Adrenal gland (tissue), 12 donors: ENCODE results near the gene FAM53B. TPM values are rescaled to one million over a fixed set of nuclear protein-coding genes. Genes with fewer than 3 reads are reported as not detected.

Source experiments
- DNase-seq, 7 donors: peaks; one replicate each; pipeline ENCODE4 v3.0.0-alpha.2; 2019 to 2020
- H3K27ac ChIP-seq, 5 donors: fragments of 200-600 bp; sonication (generic) in 4 of 5; 1 replicate in 3 of 5; 2 replicates in 2 of 5; pipeline versions ENCODE4 v1.5.1 to v1.8.0; 2016 to 2020; ENCODE audit warnings: mild to moderate bottlenecking in 1 of 5
- H3K27me3 ChIP-seq: fragments of 200-600 bp; 2 replicates; pipeline ENCODE4 v1.8.0; 2021
- H3K36me3 ChIP-seq, 2 donors: fragments of 200-600 bp; replicated peaks in 1 of 2; 1 replicate in 1 of 2; 2 replicates in 1 of 2; pipeline versions ENCODE4 v1.5.1 to v1.8.0; 2018 to 2022
- H3K4me1 ChIP-seq, 2 donors: fragments of 200-600 bp; replicated peaks in 1 of 2; 1 replicate in 1 of 2; 2 replicates in 1 of 2; pipeline versions ENCODE4 v1.5.1 to v1.8.0; 2018 to 2021
- H3K4me3 ChIP-seq, 4 donors: fragments of 200-600 bp; sonication (generic) in 3 of 4; one replicate each; pipeline ENCODE4 v1.5.1; 2016 to 2018
- H3K9me3 ChIP-seq, 3 donors: fragments of 200-600 bp; sonication (generic) in 1 of 3; replicated peaks in 1 of 3; 1 replicate in 2 of 3; 2 replicates in 1 of 3; pipeline versions ENCODE4 v1.5.1 to v1.8.0; 2016 to 2021
- POLR2A ChIP-seq, 2 donors: fragments of 450-650 bp; IDR thresholded peaks; one replicate each; pipeline ENCODE4 v1.6.1; 2017; ENCODE audit warnings: antibody characterized with exemption in 2 of 2, mild to moderate bottlenecking in 2 of 2, moderate library complexity in 1 of 2
- WGBS, 4 donors: extraction: QIAGEN DNeasy Blood & Tissue Kit in 2 of 4; methylation state at CpG; one replicate each; pipeline versions ENCODE4 v1.1.5 to v1.1.7; 2013 to 2017; 5-methylcytosine and 5-hydroxymethylcytosine counted together
- intact Hi-C, 2 donors: fragments of 100-400 bp; cut with DNase I; formaldehyde crosslinking; loops; one replicate each; pipeline versions ENCODE4 v1.14.1 to v1.15.0; 2022 to 2023
- polyA plus RNA-seq, 3 donors: library from polyadenylated mRNA; stranded (reverse); fragments of 200-250 nt in 2 of 3; fragments of 350-450 nt in 1 of 3; fragmentation: Illumina TruSeq in 1 of 3; extraction: RNeasy Lipid Tissue Mini Kit (QIAGEN cat#74804) in 1 of 3; gene quantifications; one replicate each; pipeline ENCODE4 v1.2.3, GENCODE V29; 2013 to 2014
- total RNA-seq, 9 donors: library from RNA; depleted of rRNA in 4 of 9; stranded (reverse); fragments of >200 nt in 4 of 9; fragments of 120-200 nt in 1 of 9; fragmentation: NEBNext Ultra II Directional in 1 of 9; extraction: Animal tissue kit (Norgen Biotek cat#: 25700) in 1 of 9; gene quantifications; one replicate each; pipeline versions ENCODE4 v1.1.0 to v1.2.4, GENCODE V29; 2013 to 2023
- TF ChIP-seq, protein P1 (sequence below), 6 experiments: fragments of 450-650 bp in 4 of 6; fragments of 200-600 bp in 2 of 6; sonication (generic) in 1 of 6; IDR thresholded peaks; 1 replicate in 5 of 6; 2 replicates in 1 of 6; pipeline versions ENCODE4 v1.5.1 to v1.8.0; 2016 to 2021; ENCODE audit warnings: antibody characterized with exemption in 6 of 6, mild to moderate bottlenecking in 2 of 6, moderate library complexity in 1 of 6
- donor health status: healthy with polysubstance abuse.
- donor health status: Bipolar disorder and iron deficiency.
- donor health status: DM: yes; HTN: yes; CAD: no.
- donor health status: DM: no; HTN: no; CAD: no.
- donor health status: DM: no; HTN: no; CAD: no.
- donor health status: DM: yes; HTN: yes; CAD: no.

FAM53B gene
- total and polyA plus RNA-seq, 12 donors: 15.1 to 90.9 (median 65.5) TPM

DNA sequence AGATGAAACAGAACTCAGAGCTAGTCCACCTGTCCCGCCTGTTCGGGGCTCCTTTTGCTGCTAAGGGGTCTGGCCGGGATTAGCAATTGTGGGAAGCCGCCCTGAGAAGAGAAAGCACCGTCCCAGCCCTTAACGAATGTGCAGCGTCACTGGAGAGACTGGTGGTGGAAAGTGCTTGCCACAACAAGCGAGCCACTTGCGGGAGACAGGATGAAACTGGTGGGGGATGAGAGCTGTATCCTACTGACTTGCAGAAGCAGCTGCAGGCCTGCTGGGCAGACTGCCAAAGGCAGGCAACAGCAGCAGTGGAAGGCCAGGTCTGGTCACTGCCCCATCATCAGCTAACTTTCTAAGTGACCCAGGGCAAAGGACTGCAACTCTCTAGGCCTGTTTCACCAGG is 95.4 kb downstream of the FAM53B start:
- TF ChIP-seq, protein P1, sequence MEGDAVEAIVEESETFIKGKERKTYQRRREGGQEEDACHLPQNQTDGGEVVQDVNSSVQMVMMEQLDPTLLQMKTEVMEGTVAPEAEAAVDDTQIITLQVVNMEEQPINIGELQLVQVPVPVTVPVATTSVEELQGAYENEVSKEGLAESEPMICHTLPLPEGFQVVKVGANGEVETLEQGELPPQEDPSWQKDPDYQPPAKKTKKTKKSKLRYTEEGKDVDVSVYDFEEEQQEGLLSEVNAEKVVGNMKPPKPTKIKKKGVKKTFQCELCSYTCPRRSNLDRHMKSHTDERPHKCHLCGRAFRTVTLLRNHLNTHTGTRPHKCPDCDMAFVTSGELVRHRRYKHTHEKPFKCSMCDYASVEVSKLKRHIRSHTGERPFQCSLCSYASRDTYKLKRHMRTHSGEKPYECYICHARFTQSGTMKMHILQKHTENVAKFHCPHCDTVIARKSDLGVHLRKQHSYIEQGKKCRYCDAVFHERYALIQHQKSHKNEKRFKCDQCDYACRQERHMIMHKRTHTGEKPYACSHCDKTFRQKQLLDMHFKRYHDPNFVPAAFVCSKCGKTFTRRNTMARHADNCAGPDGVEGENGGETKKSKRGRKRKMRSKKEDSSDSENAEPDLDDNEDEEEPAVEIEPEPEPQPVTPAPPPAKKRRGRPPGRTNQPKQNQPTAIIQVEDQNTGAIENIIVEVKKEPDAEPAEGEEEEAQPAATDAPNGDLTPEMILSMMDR (IDR thresholded peaks at IDR 0.05): peak in 1 of 6 experiments; percentile 7
- peak in 1 of 2 donors; percentile 41 for TF ChIP-seq POLR2A (IDR thresholded peaks at IDR 0.05)
- Histone ChIP-seq H3K27ac (peak overlapping the region; percentile 49 to 93 (median 87)), H3K4me3 (no peak overlapping the region), H3K4me1 (peaks cover 57 to 86% of the 10 kb centered on the region in 2 donors), H3K27me3 (no peaks in the 10 kb centered on the region), H3K36me3 (no peaks in the 10 kb centered on the region), H3K9me3 (no peaks in the 10 kb centered on the region)
- peak; percentile 82 to 95 (median 91) for DNase-seq
- WGBS, 4 donors: 16 to 30% (median 26%) methylated on average over 8 to 9 of the region's 9 CpGs
- intact Hi-C loops: loop anchor here in 1 of 2 donors (10.0 kb wide), 1 partner anchor 86 kb away; no protein-coding TSS in a partner anchor

DNA sequence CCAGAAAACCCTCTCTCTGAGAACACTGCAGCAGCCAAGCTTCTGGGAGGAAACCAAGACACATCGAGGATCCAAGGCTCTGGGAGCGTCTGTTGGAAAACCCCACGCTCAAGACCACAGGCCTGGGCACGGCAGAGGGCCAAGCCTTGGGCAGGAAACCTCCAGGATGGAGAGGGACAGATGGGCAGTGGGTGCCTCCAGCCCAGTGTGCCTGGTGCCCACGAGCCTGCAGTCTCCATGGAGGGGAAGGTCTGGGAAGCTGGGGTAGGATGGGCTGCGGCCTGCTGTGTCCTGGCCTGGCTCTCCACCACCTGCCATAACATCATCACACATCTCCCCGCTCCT is 96.1 kb downstream of the FAM53B start:
- WGBS, 4 donors: 53 to 55% (median 55%) methylated on average over 4 to 7 of the region's 7 CpGs; no CpG with 5 or more reads in 1 of the 4 donors
- TF ChIP-seq, protein P1 (IDR thresholded peaks at IDR 0.05): no peak
- TF ChIP-seq POLR2A (IDR thresholded peaks at IDR 0.05): no peak
- peak overlapping the region; percentile 49 to 93 (median 87) for H3K27ac ChIP-seq

DNA sequence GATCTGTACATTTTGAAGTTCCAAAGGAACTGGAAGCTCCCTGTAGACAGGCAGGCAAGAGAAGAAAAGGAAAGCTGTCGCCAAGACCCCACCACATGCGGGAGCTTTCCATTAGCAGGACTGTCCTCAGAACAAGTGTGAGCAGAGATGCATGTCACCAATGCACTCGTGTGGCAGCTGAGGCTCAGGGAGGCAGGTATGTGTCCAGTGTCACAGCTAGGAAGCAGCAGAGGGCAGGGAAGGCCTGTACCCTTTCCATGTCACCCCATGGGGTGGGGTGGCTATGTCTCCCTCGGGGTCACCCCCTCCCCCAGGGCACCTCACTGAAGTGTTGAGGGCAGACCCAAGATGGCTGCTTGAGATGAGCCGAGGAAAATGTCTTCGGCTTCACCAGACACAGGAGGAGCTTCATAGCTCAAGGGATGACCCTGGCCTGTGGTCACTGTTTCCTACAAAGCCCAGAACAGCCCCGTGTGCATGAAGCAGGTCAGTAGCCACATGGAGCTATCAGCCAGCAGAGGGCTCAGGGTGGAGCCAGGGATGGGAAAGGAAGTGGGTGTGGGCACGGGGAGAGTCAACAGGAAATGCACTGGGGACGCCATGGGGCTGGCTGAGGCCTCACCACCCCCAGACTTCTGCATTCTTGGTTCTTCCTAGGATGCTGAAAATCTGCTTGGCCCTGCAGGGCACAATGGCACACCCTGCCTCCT is 96.6 kb downstream of the FAM53B start:
- 55 to 80% (median 68%) methylated on average over 8 to 9 of the region's 9 CpGs for WGBS, 4 donors
- Histone ChIP-seq H3K27ac (peak overlapping the region; percentile 49 to 93 (median 87)), H3K36me3 (no peaks in the 10 kb centered on the region), H3K27me3 (no peaks in the 10 kb centered on the region), H3K4me3 (no peak overlapping the region), H3K9me3 (no peaks in the 10 kb centered on the region), H3K4me1 (peaks cover 51 to 76% of the 10 kb centered on the region in 2 donors)
- peak in 6 of 7 donors; percentile 65 to 85 (median 77) for DNase-seq
- no peak for TF ChIP-seq POLR2A (IDR thresholded peaks at IDR 0.05)
- TF ChIP-seq, protein P1 (IDR thresholded peaks at IDR 0.05): peak in 4 of 6 experiments; percentile 27 to 43 (median 41)
- intact Hi-C loops: loop anchor here in 1 of 2 donors (10.0 kb wide), 1 partner anchor 87 kb away; no protein-coding TSS in a partner anchor

More for the DNA sequence above, 96.1 kb downstream of the FAM53B start:
- Histone ChIP-seq H3K4me3 (no peak overlapping the region), H3K36me3 (no peaks in the 10 kb centered on the region), H3K9me3 (no peaks in the 10 kb centered on the region), H3K4me1 (peaks cover 52 to 80% of the 10 kb centered on the region in 2 donors), H3K27me3 (no peaks in the 10 kb centered on the region)
- no peak for DNase-seq
- intact Hi-C loops: loop anchor here in 1 of 2 donors (10.0 kb wide), 1 partner anchor 87 kb away; no protein-coding TSS in a partner anchor

DNA sequence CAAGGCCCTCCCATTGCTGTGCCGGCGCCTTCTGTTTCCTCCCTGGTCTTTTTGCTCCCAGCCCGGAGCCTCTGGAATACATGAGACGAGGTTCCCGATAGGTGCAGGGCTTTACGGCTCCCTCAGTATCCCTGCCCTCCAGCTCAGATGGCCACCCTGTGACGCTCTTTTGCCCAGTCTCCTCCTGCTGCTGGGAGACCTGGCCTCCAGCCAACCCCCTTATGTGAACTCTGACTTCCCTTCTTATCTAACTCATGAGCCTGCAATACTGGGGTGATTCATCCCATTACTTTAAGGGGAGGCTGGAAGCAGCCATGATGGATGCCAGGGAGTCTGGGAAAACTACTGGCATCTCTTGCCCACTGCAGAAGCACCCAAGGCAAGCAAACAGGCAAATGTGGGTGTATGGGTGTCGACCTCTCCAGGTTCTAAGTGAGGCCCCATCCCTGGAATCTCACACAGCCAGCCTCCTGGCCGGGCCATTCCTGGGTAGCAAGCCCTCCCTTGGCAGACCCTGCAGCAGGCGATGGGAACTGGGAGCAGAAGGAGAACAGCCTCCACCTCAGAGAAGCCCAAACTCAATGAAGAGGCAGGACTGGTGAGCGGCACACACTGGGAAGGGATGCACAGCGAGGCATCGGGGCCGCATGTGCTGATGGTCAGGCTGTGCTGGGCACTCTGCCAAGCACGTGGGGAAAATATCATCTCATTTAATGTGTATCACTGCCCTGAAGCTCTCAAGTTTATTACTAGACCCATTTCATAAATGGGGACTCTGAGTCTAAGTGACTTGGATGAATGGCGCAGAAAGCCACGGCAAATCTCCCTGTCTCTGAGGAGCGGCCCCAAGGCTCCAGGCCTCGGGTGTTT is 97.5 kb downstream of the FAM53B start:
- WGBS, 4 donors: 48 to 55% (median 54%) methylated on average over 17 to 19 of the region's 19 CpGs
- no peaks in the 10 kb centered on the region for H3K36me3 ChIP-seq
- H3K9me3 ChIP-seq: no peaks in the 10 kb centered on the region
- DNase-seq: peak; percentile 90 to 99 (median 97)
- peaks cover 53 to 76% of the 10 kb centered on the region in 2 donors for H3K4me1 ChIP-seq
- no peak overlapping the region for H3K4me3 ChIP-seq
- H3K27ac ChIP-seq: peak overlapping the region; percentile 27 to 93 (median 87)
- TF ChIP-seq POLR2A (IDR thresholded peaks at IDR 0.05): peak in 1 of 2 donors; percentile 52
- TF ChIP-seq, protein P1 (IDR thresholded peaks at IDR 0.05): no peak
- no peaks in the 10 kb centered on the region for H3K27me3 ChIP-seq
- intact Hi-C loops: loop anchor here in 1 of 2 donors (10.0 kb wide), 1 partner anchor 88 kb away; no protein-coding TSS in a partner anchor
